ENCODE measurements around the gene SIRPG.
"Not testable (repeated sequence)": the region's sequence is repeated elsewhere in the genome, so short reads cannot be mapped to it uniquely, and the experiment has no call there.

The SIRPG gene

DNA sequence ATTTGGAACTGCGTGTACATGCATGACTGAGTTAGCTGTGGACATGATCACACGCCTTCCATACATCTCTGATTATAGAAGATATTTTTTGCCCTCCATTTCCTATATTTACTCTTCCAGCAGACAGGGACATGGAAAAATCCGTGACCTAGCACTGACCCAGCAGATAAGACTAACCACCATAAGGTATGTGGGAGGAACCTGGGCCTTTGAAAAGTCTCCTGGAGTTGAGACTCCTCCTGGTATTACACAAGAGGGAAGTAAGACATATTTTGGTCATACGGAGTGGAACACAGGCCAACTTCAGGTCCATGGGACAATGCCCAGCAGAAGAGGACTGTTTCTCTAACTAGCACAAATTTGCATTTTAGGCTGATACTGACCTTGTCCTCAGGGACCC is 24.0 kb downstream of the SIRPG start:
- DNase-seq = peak; percentile 70

DNA sequence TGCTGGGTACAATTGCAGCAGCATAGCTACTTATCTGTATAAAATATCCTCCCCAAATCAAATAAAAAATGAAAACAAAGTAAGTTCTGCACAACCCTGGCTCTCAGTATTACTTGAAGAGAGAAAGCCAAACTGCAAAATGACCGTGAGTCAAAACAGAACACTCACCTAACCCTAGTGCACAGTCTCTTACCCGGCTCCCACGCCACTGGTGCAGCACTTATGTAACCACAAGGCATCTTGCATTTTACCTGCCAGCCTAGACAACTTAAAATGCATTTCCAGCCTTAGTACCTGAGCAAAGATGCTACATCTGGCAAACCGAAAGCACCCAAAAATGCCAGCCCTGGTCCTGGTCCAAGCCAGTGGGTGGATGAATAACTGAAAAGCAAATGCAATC is 25.4 kb downstream of the SIRPG start:
- no peak for DNase-seq

- DNase-seq = peak; percentile 81
These were observed 26.0 kb downstream of the SIRPG start for GRCh38 chr20:1631309-1632151.

DNA sequence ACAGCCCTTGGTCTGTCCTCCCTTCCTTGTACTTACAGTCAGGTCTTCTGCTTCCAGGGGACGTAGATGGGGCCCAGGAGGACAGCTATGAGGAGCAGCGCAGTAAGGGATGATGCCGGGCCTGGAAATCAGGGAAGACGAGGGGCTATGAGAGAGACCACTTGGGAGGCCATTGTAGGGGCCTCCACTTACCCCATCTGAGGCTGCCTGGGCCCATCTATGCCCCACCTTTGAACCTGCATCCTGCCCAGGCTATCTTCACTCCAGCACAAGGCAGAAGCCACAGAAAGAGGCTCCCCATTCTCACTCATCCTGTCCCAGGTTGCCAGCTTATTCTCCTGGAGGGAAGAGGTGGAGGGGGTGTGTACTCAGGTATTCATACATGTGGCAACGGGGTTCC is 27.4 kb downstream of the SIRPG start:
- DNase-seq = no peak

- DNase-seq = no peak
These were observed 28.3 kb downstream of the SIRPG start for GRCh38 chr20:1629321-1629720.

- DNase-seq = no peak
These were observed 29.0 kb downstream of the SIRPG start for GRCh38 chr20:1628621-1629020.

GRCh38 chr20:1627200-1627550 is 30.4 kb downstream of the SIRPG start:
- DNase-seq = peak; percentile 45

- DNase-seq = no peak
These were observed 30.9 kb downstream of the SIRPG start for GRCh38 chr20:1626528-1627199.

DNA sequence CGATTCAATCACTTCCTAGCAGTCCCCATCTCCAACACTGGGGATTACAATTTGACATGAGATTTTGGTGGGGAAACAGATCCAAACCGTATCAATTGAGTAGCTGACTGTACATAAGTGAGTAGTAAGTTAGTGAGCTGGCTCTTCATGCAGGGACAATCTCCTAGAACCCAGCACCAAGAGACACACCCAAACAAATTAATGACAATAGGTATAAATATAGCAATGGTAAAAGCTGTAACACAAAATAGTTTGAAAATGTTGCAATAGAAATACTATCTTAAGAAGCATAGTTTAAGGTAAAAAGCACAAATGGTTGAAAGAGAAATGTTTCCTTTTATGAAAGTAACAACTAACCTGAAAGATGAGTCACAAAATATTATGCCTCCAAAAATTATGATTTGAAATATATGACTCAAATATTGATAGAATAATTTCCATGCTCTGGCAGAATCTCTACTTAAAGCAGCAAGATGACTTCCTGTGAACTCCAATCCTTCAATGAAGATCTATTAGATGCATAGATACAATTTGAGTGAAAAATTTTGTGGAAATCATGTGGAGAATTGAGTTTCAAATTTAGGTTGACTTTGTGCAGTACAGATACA is 32.4 kb downstream of the SIRPG start:
- no peak for DNase-seq

- DNase-seq = no peak
These were observed 33.9 kb downstream of the SIRPG start for GRCh38 chr20:1623501-1624205.

DNA sequence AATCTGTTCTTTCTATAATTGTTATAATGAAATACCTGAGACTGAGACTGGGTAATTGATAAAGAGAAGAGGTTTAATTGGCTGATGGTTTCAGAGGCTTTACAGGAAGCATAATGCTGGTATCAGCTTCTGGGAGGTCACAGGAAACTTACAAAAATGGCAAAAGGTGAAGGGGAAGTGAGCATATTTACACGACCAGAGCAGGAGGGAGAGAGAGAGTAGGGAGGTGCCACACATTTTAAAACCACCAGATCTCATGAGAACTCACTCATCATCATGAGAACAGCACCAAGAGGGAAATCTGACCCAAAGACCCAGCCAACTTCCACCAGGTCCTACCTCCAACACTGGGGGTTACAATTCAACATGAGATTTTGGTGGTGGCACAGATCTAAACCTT is 35.1 kb downstream of the SIRPG start:
- no peak for DNase-seq

DNA sequence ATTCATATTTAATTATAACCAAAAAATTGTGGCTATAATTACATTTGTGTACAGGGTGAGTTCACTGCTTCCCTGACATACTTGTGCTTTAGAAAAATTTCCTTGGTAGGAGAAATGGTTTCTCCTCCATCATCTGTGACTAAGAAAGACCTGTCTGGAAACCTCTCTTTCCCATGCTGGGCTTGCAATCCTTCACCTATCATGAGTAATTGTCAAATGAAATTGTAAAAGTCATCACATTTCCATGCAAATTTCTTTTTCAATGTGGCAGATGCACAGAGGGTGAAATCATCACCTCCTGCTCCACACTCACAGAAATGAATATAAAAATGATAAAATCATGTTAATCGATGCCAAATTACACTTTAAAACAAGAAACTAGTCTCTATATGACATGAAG is 36.3 kb downstream of the SIRPG start:
- no peak for DNase-seq

- peak; percentile 7 for DNase-seq
These were observed 37.6 kb downstream of the SIRPG start, which contains the start of gene SIRPB1 for GRCh38 chr20:1619861-1620444. SIRPB1 (minus strand) TSS chr20:1620009; CDS start chr20:1619944, 65 bp downstream.

DNA sequence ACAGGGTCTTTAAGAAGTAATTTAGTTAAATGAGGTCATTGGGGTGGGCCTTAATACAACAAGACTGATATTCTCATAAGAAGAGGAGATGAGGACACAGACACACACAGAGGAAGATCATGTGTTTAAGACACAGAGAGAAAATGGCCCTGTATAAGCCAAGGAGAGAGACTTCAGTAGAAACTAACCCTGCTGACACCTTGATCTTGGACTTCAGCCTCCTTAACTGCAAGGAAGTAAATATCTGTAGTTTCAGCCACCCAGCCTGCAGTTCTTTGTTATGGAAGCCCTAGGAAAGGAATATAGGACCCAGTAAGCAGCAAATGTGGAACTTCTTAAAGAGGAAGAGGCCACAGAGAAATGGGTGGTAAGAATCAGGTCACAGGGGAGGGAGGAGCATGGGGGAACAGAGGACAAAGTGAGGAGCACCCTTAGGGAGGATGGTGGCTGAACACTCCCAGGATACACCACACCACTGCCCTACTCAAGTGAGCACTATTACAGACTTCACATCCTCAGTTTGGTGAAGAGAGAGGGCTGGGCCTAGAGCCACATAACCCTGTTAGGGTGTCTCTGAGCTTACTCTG is 38.5 kb downstream of the SIRPG start:
- DNase-seq = no peak

DNA sequence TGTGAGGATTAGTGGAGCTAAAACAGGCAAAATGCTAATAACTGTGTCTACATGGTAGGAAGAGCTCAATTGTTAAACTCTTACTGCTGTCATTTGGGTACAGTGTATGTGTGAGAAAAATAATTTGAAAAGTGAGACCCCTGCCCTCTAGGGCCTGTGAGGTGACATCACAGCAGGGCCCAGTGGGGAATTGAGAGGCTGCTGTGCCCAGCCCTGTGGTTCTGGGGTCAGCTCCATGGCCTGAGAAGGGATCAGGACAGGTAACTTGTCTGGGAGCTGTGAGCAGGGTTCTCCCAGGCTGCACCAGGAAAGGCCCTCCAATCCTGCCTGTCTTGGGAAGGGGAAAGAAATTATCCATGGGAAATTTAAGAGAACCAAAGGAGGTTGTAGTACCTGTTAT is 39.1 kb downstream of the SIRPG start:
- no peak for DNase-seq

DNA sequence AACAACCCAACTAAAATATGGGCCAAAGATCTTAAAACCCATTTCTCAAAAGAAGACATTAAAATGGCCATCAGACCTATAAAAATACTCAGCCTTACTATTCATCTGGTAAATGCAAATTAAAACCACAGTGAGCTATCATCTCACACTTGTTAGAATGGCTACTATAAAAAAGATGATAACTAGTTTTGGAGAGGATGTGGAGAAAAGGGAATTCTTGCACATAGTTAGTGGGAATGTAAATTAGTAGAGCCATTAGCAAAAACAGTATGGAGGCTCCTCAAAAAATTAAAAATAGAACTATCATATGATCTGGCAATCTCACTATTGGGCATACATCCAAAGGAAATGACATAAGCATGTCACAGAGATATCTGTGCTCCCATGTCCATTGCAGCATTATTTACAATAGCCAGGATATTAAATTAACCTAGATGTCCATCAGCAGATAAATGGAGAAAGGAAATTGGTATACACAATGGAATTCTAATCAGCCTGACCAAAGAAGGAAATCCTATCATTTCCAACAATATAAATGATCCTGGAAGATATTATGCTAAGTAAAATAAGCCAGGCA is 40.6 kb downstream of the SIRPG start:
- no peak for DNase-seq

DNA sequence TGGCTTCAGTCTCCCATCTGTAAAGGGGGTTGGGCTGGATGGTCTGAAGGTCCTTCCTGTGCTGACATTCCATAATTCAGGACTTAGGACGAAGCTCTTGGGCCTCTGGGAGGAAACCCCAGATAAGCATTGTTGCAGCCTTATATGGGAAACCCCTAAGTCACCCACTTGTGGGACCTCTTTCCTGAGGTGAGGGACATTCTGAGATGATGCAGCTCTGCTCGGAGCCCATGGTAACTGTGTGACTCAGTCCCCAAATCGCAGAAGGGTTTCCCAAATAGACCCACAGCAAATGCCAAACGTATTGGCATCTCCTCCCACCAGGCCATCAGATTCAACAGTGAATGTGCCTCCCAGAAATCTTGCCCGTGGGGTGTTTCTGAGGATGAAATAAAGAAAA is 47.2 kb downstream of the SIRPG start:
- not testable (repeated sequence) for DNase-seq

DNA sequence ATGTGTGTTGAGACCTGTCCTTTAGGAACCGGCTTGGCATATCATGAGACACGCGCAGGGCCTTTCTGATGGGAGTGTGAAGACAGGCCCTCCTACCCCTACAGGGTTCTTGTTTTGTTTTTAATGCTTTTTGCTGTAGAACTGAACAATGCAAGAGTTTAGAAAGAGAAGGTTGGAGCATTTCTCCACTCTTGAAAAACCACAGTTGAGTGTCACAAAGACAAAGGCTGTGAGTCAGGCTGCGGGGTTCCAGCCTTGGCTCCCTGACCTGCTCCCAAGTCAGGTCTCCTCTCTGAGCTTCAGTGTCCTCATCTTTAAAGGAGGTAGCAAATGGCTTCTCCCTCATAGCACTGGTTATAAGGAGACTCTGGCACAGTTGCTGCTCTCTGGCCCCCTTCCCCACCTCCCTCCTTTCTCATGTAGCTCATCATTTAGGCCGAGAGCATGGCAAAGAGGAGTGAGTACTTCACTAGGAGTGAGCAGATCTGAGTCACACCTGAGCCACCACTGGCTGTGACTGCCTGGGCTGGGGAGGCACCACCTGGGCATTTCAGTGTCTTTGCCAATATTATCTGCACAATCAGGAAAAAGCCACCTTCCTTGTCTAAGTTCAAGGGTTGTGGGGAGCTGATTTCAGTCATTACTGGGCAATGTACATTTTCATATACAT is 48.8 kb downstream of the SIRPG start:
- DNase-seq = not testable (repeated sequence)

DNA sequence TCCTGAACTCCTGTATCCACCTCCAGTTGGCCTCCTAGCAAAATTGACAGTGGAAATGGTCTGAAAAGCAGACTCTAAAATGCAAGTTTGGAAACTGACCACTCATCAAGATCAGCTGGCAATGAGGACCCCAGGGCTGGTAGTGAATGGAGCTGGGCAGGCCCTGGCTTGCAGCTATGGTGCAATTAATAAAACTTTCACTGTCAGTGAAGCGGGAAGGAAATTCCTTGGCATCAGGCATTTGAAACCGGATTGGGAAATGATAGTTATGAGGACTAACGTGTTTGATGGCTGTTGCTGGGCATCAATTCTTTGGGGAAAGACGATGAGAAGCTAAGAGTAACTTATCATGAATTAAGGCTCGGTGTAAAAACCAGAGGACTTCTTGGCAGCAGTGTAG is 56.8 kb downstream of the SIRPG start:
- no peak for DNase-seq

GRCh38 chr20:1595333-1595732 is 62.2 kb downstream of the SIRPG start:
- DNase-seq = no peak

Measured in NCI-H226 (cell line).